HG02938 (cell line): ENCODE measurements around the gene KRR1.
"Not testable (repeated sequence)": the region's sequence is repeated elsewhere in the genome, so short reads cannot be mapped to it uniquely, and the experiment has no call there.

Source experiments
- ATAC-seq: cut with Tn5 transposase; IDR thresholded peaks from one replicate; pipeline ENCODE4 v1.9.1; 2021; ENCODE audit warnings: mild to moderate bottlenecking, moderate library complexity; ENCODE audit not compliant: unreplicated experiment

Gene KRR1

DNA sequence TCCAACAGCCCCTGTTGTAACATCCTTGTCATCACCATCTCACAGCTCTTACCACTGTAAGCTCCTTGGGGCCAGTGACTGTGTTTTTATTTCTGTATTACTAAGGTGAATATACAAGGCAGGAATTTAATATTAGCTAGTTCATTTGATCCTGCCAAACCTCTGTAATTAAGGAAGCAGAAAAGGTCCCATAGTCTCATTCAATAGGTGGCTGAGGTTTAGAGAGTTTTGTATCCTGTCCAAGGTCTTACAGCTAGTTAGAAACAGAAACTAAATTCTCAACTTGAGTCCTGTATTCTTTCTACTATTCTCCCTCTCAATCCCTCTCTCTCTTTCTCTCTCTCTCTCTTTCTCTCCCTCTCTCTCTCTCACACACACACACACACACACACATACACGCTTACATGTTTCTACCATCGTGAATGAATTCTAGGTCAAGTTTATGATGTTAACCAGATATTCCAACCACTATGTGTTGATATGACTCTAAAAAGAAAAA, 31.4 kb downstream of the KRR1 start:
- peak; percentile 29 for ATAC-seq

- ATAC-seq: no peak
These were observed 33.2 kb downstream of the KRR1 start for GRCh38 chr12:75478116-75478794.

DNA sequence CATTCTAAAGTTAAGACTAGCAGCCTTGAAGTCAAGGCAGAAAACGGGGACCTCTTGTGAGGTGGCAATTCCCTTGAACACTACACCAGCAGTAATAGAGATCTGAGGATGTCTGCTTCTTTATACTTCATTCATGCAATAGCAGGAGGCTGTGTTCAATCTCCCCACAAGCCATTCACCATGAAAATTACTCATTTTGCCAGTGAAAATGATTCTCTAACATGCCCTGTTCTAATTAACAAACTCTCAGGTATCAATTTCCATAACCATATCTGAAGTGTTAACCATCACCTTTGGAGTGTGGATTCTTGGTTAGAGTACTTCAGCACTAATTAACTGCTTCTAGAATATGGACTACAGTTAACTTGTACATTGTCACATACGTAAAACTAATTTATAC, 34.3 kb downstream of the KRR1 start:
- no peak for ATAC-seq

- no peak for ATAC-seq
These were observed 35.3 kb downstream of the KRR1 start for GRCh38 chr12:75476071-75476470.

DNA sequence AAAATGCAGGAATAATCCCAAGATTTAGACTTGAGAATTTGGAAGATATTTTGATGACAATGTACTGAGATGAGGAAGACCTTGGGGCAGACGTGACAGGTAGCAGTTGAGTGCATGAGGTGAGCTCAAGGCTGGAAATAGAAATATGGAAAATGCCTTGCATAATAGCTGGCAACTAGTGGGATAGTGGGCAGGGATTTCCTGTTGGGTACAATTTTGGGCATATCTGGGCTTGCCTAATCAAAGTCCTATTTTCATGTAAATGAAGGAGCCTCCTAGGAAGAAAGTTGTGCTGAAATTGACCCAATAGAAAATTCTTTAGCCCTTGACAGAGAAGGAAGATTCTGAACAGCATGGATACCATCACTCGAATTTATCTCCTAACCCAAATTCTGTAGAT, 37.3 kb downstream of the KRR1 start:
- ATAC-seq: no peak

GRCh38 chr12:75471902-75472890, 39.2 kb downstream of the KRR1 start:
- peak; percentile 38 for ATAC-seq

DNA sequence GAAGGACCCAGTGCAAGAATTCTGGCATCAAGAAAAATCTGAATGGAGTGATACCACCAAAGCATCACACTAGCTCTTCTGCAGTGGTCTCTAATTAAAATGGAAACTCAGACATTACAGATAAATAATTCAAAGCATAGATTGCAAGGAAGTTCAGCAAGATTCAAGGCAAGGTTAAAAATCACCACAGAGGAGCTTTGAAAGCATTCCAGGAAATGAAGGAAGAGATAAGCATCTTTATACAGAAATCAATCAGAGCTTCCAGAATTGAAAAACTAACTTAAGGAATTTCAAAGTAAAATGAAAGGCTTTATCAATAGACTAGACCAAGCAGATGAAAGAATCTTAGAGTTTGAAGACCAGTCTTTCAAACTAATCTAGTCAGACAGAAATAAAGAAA, 51.2 kb downstream of the KRR1 start:
- ATAC-seq: no peak

- no peak for ATAC-seq
These were observed 51.7 kb downstream of the KRR1 start for GRCh38 chr12:75459755-75460154.

GRCh38 chr12:75457866-75458265, 53.5 kb downstream of the KRR1 start:
- not testable (repeated sequence) for ATAC-seq

- no peak for ATAC-seq
These were observed 54.2 kb downstream of the KRR1 start for GRCh38 chr12:75457191-75457590.

GRCh38 chr12:75455839-75456238, 55.6 kb downstream of the KRR1 start:
- ATAC-seq: no peak

- ATAC-seq: no peak
These were observed 58.6 kb downstream of the KRR1 start for GRCh38 chr12:75452675-75453330.

DNA sequence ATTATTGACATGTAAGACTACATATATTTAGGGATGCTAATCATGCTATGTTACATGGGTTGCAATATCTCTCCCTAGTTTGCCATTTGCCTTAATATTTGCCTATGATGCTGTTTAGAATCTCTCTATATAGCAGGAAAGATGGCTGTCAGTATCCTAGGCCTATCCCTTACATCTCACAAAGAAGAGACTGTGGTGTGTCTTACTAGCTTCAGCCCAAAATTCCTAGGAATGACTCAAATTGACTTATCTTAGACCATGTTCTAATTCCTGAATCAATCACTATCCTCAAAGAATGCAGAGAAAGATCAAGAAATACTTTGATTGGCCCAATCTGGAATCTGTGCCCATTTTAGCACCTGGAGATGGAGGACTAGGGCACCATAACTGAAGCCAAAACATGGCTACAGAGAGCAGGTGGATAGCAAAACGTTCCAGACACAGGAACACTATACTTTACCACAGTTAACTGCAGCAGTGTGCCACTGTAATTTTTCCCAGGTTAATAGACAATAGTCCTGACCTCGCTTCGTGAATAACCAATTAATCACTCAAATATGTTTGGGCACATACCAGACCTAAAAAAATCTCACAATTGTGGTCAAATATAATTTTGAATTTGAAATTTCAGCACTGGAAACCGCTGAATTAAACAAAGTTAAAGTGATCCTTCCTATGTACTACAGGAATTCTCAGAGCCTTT, 63.6 kb downstream of the KRR1 start:
- ATAC-seq: no peak

- ATAC-seq: no peak
These were observed 64.6 kb downstream of the KRR1 start for GRCh38 chr12:75446857-75447256.

- not testable (repeated sequence) for ATAC-seq
These were observed 66.3 kb downstream of the KRR1 start for GRCh38 chr12:75445137-75445507.

DNA sequence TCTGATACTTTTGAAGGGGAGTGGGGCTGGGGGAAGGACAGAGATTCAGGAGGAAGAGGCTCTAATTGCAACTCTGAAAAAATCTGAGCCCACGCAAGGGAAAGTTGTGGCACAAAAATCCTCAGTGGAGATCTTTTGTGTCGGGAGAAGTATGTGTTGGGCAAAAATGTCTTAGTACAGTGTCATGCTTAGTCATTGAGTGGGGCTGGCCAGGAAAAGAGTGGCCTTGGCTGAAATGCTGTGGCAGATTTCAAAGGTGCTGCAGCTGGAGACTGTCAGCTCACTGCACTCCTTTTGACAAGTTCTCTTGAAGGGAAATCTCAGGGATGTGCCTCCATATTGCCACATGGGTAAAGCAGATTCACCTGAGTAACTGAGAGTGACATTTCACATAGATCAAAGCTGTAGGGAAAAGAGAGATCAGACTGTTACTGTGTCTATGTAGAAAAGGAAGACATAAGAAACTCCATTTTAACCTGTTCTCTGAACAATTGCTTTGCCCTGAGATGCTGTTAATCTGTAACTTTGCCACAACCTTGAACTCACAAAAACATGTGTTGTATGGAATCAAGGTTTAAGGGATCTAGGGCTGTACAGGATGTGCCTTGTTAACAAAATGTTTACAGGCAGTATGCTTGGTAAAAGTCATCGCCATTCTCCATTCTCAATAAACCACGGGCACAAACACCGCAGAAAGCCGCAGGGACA, 66.8 kb downstream of the KRR1 start:
- ATAC-seq: no peak

DNA sequence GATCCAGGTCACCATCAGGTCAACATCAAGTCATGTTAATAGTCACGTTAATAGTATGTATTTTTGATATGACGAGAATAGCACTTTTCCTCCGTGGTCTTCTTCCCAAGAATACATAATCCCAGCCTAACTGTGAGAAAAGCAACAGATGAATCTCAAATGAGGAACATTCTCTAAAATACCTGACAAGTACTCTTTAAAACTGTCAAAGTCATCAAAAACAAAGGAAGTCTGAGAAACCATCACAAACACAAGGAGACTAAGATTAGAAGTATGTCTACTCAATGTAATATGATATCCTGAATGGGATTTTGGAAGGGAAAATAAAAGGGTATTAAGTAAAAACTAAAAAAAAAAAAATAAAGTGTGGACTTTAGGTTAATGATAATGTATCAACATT, 67.7 kb downstream of the KRR1 start:
- ATAC-seq: no peak

- not testable (repeated sequence) for ATAC-seq
These were observed 69.0 kb downstream of the KRR1 start for GRCh38 chr12:75442454-75442853.

GRCh38 chr12:75441687-75442449, 69.5 kb downstream of the KRR1 start:
- not testable (repeated sequence) for ATAC-seq
